SK-N-SH (cell line): Measurements from ENCODE around the gene CADM2. TPM values are rescaled to one million over a fixed set of nuclear protein-coding genes. Genes with fewer than 3 reads are reported as not detected.
"Not testable (repeated sequence)": the region's sequence is repeated elsewhere in the genome, so short reads cannot be mapped to it uniquely, and the experiment has no call there.

ENCODE experiments used
- CTCF ChIA-PET: fragments of 300-600, 350-600 bp; formaldehyde crosslinking; extraction: SDS; loops from one replicate; lab custom pipeline; 2021; lab: Yijun Ruan, JAX
- POLR2A ChIA-PET: fragments of 350-600 bp; sonication (Branson Sonifier 250); formaldehyde crosslinking; extraction: SDS; loops from one replicate; lab custom pipeline; 2020; ENCODE audit warnings: antibody characterized with exemption, inconsistent platforms; lab: Yijun Ruan, JAX
- DNase-seq: peaks from one replicate; pipeline ENCODE4 v3.0.0; 2012
- H2AFZ ChIP-seq: fragments of 200-600 bp; sonication (generic); 2 replicates; pipeline ENCODE4 v1.8.1; 2016; ENCODE audit warnings: antibody characterized with exemption, mild to moderate bottlenecking, low read depth
- H3F3A ChIP-seq: fragments of 200-600 bp; sonication (generic); replicated peaks from 2 replicates; pipeline ENCODE3; 2016; ENCODE audit warnings: antibody characterized with exemption, mild to moderate bottlenecking; ENCODE audit not compliant: insufficient read depth
- H3K27ac ChIP-seq, 2 experiments: fragments of 200-500 bp in 1 of 2; fragments of 200-600 bp in 1 of 2; sonication (Bioruptor generic) in 1 of 2; sonication (generic), shearing (Covaris generic) in 1 of 2; 2 replicates each; pipeline versions ENCODE4 v1.5.1 to v1.6.1; 2014 to 2016; ENCODE audit warnings: low read depth in 2 of 2, inconsistent platforms in 1 of 2, low read length in 1 of 2, mild to moderate bottlenecking in 1 of 2, mixed read lengths in 1 of 2
- H3K27me3 ChIP-seq: fragments of 200-600 bp; sonication (generic), shearing (Covaris generic); 2 replicates; pipeline ENCODE4 v1.6.1; 2016; ENCODE audit warnings: mixed run types; ENCODE audit not compliant: insufficient read depth
- H3K36me3 ChIP-seq, 2 experiments: fragments of 200-500 bp in 1 of 2; fragments of 200-600 bp in 1 of 2; sonication (Bioruptor generic) in 1 of 2; sonication (generic) in 1 of 2; replicated peaks in 1 of 2; 2 replicates each; pipeline versions ENCODE3 to v1.5.1; 2014 to 2016; ENCODE audit warnings: low read length in 1 of 2, mild to moderate bottlenecking in 1 of 2; ENCODE audit not compliant: insufficient read depth in 2 of 2, control insufficient read depth in 1 of 2
- H3K4me1 ChIP-seq, 2 experiments: fragments of 200-500 bp in 1 of 2; fragments of 200-600 bp in 1 of 2; sonication (Bioruptor generic) in 1 of 2; sonication (generic), shearing (Covaris generic) in 1 of 2; 2 replicates each; pipeline versions ENCODE4 v1.5.1 to v1.6.1; 2014 to 2016; ENCODE audit warnings: low read depth in 1 of 2, low read length in 1 of 2, mixed run types in 1 of 2; ENCODE audit not compliant: insufficient read depth in 2 of 2, control insufficient read depth in 1 of 2
- H3K4me2 ChIP-seq: fragments of 200-600 bp; sonication (generic), shearing (Covaris generic); 2 replicates; pipeline ENCODE4 v1.6.1; 2017; ENCODE audit warnings: mixed run types
- H3K4me3 ChIP-seq, 2 experiments: fragments of 200-500 bp in 1 of 2; fragments of 200-600 bp in 1 of 2; sonication (Bioruptor generic) in 1 of 2; sonication (generic), shearing (Covaris generic) in 1 of 2; 2 replicates each; pipeline versions ENCODE4 v1.5.1 to v1.8.1; 2014 to 2016; ENCODE audit warnings: low read depth in 2 of 2, inconsistent platforms in 1 of 2, low read length in 1 of 2, mild to moderate bottlenecking in 1 of 2, mixed read lengths in 1 of 2, moderate library complexity in 1 of 2
- H3K79me2 ChIP-seq: fragments of 200-600 bp; sonication (generic); 2 replicates; pipeline ENCODE4 v1.8.1; 2017; ENCODE audit warnings: mild to moderate bottlenecking; ENCODE audit not compliant: insufficient read depth
- H3K9ac ChIP-seq: fragments of 200-600 bp; sonication (generic); 2 replicates; pipeline ENCODE4 v1.6.1; 2017; ENCODE audit warnings: mixed run types
- H3K9me2 ChIP-seq: fragments of 200-600 bp; sonication (generic); 2 replicates; pipeline ENCODE4 v1.6.1; 2017; ENCODE audit warnings: mixed run types
- H3K9me3 ChIP-seq: fragments of 200-600 bp; sonication (generic); 2 replicates; pipeline ENCODE4 v1.6.1; 2017; ENCODE audit warnings: mixed run types, mild to moderate bottlenecking, moderate library complexity
- H4K20me1 ChIP-seq: fragments of 200-600 bp; sonication (generic); 2 replicates; pipeline ENCODE4 v1.6.1; 2017; ENCODE audit warnings: mild to moderate bottlenecking, mixed run types; ENCODE audit not compliant: insufficient read depth
- EP300 ChIP-seq, 2 experiments: IDR thresholded peaks; 2 replicates each; pipeline versions ENCODE4 v1.4.0 to v1.6.1; 2012; ENCODE audit warnings: borderline replicate concordance in 1 of 2, low read depth in 1 of 2, low read length in 1 of 2
- FOSL2 ChIP-seq: IDR thresholded peaks from 2 replicates; pipeline ENCODE4 v1.4.0; 2012; ENCODE audit warnings: low read depth, mild to moderate bottlenecking, moderate library complexity, borderline replicate concordance
- FOXM1 ChIP-seq: IDR thresholded peaks from 2 replicates; pipeline ENCODE4 v1.4.0; 2012; ENCODE audit warnings: low read depth, mild to moderate bottlenecking
- MEF2A ChIP-seq: IDR thresholded peaks from 2 replicates; pipeline ENCODE4 v1.4.0; 2012; ENCODE audit warnings: low read depth, borderline replicate concordance
- MXI1 ChIP-seq: IDR thresholded peaks from 2 replicates; pipeline ENCODE4 v1.6.1; 2012; ENCODE audit warnings: mild to moderate bottlenecking, low read depth, low read length, improper control_type of control experiment
- SIN3A ChIP-seq: IDR thresholded peaks from 2 replicates; pipeline ENCODE4 v1.6.1; 2012; ENCODE audit warnings: low read depth, mild to moderate bottlenecking, low read length, moderate library complexity, borderline replicate concordance
- TEAD4 ChIP-seq: IDR thresholded peaks from 2 replicates; pipeline ENCODE4 v1.4.0; 2012; ENCODE audit warnings: mild to moderate bottlenecking, borderline replicate concordance; ENCODE audit not compliant: insufficient read depth
- YY1 ChIP-seq: IDR thresholded peaks from 2 replicates; pipeline ENCODE4 v1.4.0; 2012; ENCODE audit warnings: low read depth, mild to moderate bottlenecking
- WGBS: methylation state at CpG from one replicate; pipeline ENCODE4 v1.1.6; 2017; ENCODE audit warnings: low lambda C conversion rate; 5-methylcytosine and 5-hydroxymethylcytosine counted together
- polyA plus RNA-seq, 3 experiments: library from polyadenylated mRNA; depleted of rRNA; stranded (reverse); fragments of >200 nt; gene quantifications; 2 replicates each; pipeline ENCODE4 v1.2.3, GENCODE V29; 2012
- TF ChIP-seq, protein P1 (sequence below): IDR thresholded peaks from 2 replicates; pipeline ENCODE4 v1.6.1; 2012; ENCODE audit warnings: mild to moderate bottlenecking, low read depth, low read length, moderate library complexity
- TF ChIP-seq, protein P2 (sequence below): IDR thresholded peaks from 2 replicates; pipeline ENCODE4 v1.4.0; 2012; ENCODE audit warnings: low read depth, borderline replicate concordance
- TF ChIP-seq, protein P3 (sequence below): IDR thresholded peaks from 2 replicates; pipeline ENCODE4 v1.4.0; 2012; ENCODE audit warnings: low read depth, borderline replicate concordance

CADM2 gene
- polyA plus RNA-seq, 1 of the 3 experiments (the other 2 are of a cell fraction) = 0.46 TPM

DNA sequence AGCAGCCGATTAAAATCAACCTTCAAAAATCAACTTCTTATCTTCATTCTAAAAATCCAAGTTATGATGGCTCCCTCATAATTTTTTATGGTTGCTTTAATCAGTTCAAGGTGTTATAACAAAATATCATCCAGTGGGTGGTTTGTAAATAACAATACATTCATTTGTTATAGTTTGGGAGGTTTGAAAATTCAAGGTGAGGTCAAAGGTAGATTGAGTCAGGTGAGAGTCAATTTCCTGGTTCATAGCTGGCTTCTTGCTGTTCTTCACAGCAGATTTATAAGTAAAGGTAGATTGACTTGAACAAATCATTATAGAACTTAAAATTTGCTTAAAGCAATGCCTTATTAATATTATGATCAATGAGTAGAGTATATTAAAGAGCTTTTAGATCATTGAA, 192.8 kb downstream of the CADM2 start (continued):
- TF ChIP-seq, protein P1, sequence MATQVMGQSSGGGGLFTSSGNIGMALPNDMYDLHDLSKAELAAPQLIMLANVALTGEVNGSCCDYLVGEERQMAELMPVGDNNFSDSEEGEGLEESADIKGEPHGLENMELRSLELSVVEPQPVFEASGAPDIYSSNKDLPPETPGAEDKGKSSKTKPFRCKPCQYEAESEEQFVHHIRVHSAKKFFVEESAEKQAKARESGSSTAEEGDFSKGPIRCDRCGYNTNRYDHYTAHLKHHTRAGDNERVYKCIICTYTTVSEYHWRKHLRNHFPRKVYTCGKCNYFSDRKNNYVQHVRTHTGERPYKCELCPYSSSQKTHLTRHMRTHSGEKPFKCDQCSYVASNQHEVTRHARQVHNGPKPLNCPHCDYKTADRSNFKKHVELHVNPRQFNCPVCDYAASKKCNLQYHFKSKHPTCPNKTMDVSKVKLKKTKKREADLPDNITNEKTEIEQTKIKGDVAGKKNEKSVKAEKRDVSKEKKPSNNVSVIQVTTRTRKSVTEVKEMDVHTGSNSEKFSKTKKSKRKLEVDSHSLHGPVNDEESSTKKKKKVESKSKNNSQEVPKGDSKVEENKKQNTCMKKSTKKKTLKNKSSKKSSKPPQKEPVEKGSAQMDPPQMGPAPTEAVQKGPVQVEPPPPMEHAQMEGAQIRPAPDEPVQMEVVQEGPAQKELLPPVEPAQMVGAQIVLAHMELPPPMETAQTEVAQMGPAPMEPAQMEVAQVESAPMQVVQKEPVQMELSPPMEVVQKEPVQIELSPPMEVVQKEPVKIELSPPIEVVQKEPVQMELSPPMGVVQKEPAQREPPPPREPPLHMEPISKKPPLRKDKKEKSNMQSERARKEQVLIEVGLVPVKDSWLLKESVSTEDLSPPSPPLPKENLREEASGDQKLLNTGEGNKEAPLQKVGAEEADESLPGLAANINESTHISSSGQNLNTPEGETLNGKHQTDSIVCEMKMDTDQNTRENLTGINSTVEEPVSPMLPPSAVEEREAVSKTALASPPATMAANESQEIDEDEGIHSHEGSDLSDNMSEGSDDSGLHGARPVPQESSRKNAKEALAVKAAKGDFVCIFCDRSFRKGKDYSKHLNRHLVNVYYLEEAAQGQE = no peak
- TF ChIP-seq YY1 = no peak
- no peak for TF ChIP-seq MXI1
- no peak for TF ChIP-seq EP300 (IDR thresholded peaks at IDR 0.05; ENCODE audit: borderline replicate concordance in 1 of 2, low read depth in 1 of 2, low read length in 1 of 2)
- TF ChIP-seq SIN3A = no peak
- no peak for TF ChIP-seq MEF2A
- no peak for TF ChIP-seq TEAD4
- TF ChIP-seq FOSL2 = no peak

DNA sequence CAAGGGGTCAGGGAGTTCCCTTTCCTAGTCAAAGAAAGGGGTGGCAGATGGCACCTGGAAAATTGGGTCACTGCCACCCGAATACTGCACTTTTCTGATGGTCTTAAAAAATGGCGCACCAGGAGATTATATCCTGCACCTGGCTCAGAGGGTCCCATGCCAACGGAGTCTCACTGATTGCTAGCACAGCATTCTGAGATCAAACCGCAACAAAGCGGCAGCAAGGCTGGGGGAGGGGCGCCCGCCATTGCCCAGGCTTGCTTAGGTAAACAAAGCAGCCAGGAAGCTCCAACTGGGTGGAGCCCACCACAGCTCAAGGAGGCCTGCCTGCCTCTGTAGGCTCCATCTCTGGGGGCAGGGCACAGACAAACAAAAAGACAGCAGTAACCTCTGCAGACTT, 194.5 kb downstream of the CADM2 start:
- H3K4me2 ChIP-seq, H3K27ac ChIP-seq, H3K79me2 ChIP-seq, H4K20me1 ChIP-seq, H3F3A ChIP-seq, H3K4me3 ChIP-seq, H3K9ac ChIP-seq, H2AFZ ChIP-seq, H3K9me2 ChIP-seq, POLR2A ChIA-PET, H3K27me3 ChIP-seq, DNase-seq, H3K4me1 ChIP-seq, CTCF ChIA-PET, H3K9me3 ChIP-seq, H3K36me3 ChIP-seq: not testable (repeated sequence)
- 69% methylated on average over 7 of the region's 7 CpGs for WGBS

DNA sequence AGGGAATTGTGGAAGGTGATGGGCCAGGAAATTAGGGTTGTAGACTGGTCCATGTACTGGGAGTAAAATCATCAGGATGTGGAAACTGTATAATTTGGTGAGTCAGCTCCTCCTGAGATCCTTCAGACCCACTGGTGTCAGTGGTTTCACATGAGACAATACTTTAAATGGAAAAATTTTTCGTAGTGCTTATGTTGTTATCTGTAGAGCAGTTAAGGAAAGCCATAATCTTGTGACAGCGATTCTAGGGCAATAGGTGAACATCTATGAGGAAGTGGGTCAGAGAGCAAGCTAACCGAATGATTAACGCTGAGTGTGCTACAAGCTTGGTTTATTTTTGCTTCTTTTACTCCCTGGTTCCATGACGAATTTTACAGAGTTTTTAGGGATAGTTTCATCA, 200.6 kb downstream of the CADM2 start:
- no peak overlapping the region for H2AFZ ChIP-seq
- H4K20me1 ChIP-seq = no peaks in the 10 kb centered on the region
- DNase-seq = no peak
- H3K27ac ChIP-seq = no peak overlapping the region
- H3K9me3 ChIP-seq = no peaks in the 10 kb centered on the region
- TF ChIP-seq TEAD4 (no peak), FOSL2 (no peak), MXI1 (no peak), SIN3A (no peak), FOXM1 (no peak)
- TF ChIP-seq, protein P2, sequence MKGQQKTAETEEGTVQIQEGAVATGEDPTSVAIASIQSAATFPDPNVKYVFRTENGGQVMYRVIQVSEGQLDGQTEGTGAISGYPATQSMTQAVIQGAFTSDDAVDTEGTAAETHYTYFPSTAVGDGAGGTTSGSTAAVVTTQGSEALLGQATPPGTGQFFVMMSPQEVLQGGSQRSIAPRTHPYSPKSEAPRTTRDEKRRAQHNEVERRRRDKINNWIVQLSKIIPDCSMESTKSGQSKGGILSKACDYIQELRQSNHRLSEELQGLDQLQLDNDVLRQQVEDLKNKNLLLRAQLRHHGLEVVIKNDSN = no peak
- TF ChIP-seq, protein P3, sequence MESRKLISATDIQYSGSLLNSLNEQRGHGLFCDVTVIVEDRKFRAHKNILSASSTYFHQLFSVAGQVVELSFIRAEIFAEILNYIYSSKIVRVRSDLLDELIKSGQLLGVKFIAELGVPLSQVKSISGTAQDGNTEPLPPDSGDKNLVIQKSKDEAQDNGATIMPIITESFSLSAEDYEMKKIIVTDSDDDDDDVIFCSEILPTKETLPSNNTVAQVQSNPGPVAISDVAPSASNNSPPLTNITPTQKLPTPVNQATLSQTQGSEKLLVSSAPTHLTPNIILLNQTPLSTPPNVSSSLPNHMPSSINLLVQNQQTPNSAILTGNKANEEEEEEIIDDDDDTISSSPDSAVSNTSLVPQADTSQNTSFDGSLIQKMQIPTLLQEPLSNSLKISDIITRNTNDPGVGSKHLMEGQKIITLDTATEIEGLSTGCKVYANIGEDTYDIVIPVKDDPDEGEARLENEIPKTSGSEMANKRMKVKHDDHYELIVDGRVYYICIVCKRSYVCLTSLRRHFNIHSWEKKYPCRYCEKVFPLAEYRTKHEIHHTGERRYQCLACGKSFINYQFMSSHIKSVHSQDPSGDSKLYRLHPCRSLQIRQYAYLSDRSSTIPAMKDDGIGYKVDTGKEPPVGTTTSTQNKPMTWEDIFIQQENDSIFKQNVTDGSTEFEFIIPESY = no peak
- H3K4me2 ChIP-seq = no peak overlapping the region
- POLR2A ChIA-PET = no interaction called here
- CTCF ChIA-PET = no interaction called here
- H3K27me3 ChIP-seq = no peaks in the 10 kb centered on the region
- no peak overlapping the region for H3K4me3 ChIP-seq
- H3F3A ChIP-seq = no peaks in the 10 kb centered on the region
- H3K79me2 ChIP-seq = no peaks in the 10 kb centered on the region
- no peaks in the 10 kb centered on the region for H3K9me2 ChIP-seq
- H3K9ac ChIP-seq = no peak overlapping the region
- no peaks in the 10 kb centered on the region for H3K4me1 ChIP-seq
- 11% methylated on average over 5 of the region's 5 CpGs for whole genome bisulfite sequencing
- H3K36me3 ChIP-seq = no peaks in the 10 kb centered on the region
